T-helper 9 cell (primary cell): Measurements from ENCODE around the gene DYNC1I1.

Experiments used
- DNase-seq: peaks from one replicate; pipeline ENCODE4 v3.0.0-alpha.2; 2020

The DYNC1I1 gene

GRCh38 chr7:95972523-95972922 is 200.2 kb downstream of the DYNC1I1 start:
- DNase-seq, result no peak

- DNase-seq, result no peak
Measured at GRCh38 chr7:95974108-95974507, 201.8 kb downstream of the DYNC1I1 start.

DNA sequence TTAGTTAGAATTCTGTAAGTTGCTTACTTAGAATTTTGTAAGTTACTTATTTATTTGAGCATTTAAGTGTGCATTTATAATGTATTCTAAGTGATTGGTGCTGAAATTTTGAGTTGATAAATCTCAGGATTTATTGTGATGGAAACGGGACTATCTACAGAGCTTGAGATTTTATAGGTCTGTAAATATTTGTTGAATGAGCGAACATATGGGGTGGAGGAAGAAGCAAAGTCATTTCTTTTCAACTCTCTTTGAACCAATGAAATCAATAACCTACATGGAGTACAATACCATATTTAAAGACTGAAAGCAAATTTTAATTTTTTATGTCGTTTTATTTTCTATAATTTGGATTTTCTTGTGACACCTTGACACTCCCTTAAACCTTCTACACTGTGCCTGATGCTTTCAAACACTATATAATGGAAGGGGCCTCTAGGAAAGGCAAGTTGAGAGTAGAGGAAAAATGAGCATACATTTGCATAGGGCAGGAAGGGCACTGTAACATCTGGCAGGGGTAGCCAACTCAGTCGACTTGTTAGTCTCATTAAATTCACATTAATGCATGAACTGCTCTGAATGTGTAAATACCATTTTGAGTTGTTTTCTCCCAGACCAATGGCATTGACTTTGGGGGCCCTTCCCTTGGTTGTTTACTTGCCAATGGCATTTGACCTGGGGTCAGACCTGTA is 204.2 kb downstream of the DYNC1I1 start:
- no peak for DNase-seq

DNA sequence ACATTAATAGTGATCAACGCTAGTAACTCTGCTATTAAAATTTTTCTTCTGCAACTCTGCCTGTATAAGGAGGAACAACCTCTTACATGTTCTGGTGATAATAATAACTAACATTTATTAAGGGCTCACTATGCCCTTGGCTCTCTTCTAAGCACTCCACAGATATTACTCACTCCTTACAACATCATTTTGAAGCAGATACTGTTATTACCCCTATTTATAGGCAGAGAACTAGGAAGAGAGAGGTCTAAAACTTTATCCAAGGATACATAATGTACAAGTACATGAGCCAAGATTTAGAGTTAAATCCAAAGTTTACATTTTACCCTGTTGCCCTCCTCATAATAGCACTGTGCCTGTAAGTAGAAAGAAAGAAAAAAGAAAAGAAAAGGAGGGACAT is 205.6 kb downstream of the DYNC1I1 start:
- no peak for DNase-seq

DNA sequence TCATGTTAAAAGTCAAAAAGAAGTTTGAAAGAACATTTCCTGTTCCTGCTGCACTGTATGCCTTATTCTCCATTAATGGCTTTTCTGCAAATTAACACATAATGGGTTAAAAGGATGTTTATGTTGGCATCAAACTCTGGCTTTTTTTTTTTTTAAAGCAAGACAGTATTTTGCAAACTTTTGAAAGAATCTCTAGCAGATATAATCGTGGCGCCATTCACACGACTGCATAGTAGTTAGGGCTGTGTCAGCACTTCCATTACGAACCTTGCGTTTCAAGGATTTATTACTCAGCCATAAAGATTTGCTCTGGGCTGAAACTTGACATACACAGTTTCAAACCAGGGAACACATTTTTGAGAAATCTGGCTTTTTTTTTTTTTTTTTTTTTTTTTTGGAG is 207.8 kb downstream of the DYNC1I1 start:
- no peak for DNase-seq

DNA sequence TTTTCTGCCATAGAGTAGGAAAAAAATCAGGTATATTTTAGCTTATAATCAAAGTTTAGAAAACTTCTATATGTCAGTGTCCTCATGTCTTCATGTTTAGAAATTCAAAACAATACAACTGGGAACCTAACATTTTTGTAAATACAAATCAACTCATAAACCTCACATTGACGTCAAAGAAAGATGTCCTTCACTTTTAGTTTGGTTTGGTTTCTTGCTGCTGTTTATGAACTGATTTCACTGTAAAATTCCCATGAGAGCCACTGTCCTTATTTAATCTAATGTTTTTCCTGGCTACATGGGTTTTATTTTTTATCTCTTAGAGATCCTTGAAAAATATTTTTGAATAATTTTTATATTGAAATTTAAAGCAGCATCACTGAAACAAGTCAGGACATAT is 208.4 kb downstream of the DYNC1I1 start:
- DNase-seq, result no peak

DNA sequence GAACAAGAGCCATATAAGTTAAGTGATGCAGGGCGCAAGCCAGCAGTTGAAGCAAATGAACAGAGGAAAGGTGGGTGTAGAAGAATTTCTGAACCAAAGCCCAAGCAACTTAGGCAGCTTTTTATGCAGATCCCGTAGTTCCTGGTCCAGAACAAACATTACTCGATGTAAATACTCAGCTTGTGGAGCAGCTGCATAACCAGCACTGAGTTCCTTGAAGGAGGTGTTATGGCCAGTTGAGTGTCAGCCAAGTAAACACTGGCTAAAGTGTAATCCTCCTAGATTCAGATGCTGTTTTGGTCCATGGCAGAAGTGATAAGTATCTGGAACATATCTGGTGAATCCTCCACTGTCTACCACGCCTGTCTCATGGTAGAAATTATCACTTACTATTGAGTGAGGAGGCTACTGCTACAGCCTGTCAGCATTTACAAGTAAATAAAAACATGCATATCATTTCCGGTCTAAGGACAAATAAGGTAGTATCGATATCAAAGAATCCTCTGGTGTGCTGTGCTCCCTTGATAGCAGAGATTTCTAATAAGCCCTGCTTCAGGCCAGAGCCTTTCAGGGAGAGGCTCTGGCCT is 213.9 kb downstream of the DYNC1I1 start:
- no peak for DNase-seq

- no peak for DNase-seq
Measured at GRCh38 chr7:95989301-95989700, 216.9 kb downstream of the DYNC1I1 start.

GRCh38 chr7:95993380-95993779 is 221.0 kb downstream of the DYNC1I1 start:
- DNase-seq, result no peak

DNA sequence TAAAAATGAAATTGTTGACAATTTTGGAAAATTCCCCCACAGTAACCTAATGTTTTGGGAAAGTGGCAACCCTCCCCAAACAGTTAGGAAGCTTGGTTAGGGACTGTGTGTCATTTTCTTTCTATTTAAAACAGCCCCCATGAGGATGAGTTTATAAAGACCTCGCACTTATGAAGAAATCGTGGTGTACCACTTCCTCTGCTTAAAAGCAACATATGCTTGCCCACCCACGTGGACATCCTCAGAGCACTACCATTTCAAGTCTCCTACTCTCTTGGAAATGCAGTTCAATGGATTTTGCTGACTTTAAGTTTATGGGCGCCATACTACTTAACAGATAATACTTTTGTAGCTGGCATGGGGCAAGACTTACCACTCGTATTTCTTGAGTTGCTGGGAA is 223.8 kb downstream of the DYNC1I1 start:
- DNase-seq, result no peak

DNA sequence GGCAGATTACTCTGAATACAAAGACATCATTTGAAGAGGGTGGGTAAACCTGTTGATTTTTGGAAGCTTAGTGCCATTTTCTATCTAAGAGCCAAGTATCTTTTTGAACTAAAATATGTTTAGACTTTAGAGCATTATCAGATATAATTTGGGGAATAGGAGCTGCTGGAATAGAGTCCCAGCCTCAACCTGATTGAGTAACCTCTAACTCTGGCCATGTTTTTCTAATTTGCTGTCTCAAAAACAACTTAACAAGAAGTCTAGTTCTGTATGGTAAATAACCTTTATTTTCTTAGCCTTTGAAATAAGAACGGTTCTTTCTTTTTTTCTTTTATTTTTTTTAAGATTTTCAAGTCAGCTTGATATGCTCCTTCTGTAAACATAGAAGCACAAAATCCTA is 224.5 kb downstream of the DYNC1I1 start:
- no peak for DNase-seq

GRCh38 chr7:95997632-95998031 is 225.3 kb downstream of the DYNC1I1 start:
- no peak for DNase-seq

DNA sequence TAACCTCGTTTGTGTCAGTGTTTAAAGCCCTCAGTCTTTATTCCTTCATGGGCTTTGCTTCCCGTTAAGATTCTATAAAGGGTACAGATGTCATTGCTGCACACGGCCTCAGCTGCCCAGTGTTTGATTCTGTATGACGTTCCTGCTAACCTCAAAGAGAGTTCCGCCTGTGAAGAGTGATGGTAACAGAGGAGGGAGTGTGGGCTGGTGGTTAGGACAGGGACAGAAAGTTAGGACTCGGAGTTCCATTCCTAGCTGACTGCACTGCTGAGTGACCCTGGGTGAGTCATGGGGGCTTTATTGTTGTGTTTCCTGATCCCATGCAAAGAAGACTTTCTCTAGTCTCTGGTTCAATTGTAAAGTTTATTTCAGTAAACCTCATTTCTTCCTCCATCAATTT is 227.1 kb downstream of the DYNC1I1 start:
- no peak for DNase-seq

- DNase-seq, result no peak
Measured at GRCh38 chr7:96004578-96004977, 232.2 kb downstream of the DYNC1I1 start.

GRCh38 chr7:96005271-96005670 is 232.9 kb downstream of the DYNC1I1 start:
- DNase-seq, result no peak

- no peak for DNase-seq
Measured at GRCh38 chr7:96009148-96009547, 236.8 kb downstream of the DYNC1I1 start.

- no peak for DNase-seq
Measured at GRCh38 chr7:96013836-96014235, 241.5 kb downstream of the DYNC1I1 start.

DNA sequence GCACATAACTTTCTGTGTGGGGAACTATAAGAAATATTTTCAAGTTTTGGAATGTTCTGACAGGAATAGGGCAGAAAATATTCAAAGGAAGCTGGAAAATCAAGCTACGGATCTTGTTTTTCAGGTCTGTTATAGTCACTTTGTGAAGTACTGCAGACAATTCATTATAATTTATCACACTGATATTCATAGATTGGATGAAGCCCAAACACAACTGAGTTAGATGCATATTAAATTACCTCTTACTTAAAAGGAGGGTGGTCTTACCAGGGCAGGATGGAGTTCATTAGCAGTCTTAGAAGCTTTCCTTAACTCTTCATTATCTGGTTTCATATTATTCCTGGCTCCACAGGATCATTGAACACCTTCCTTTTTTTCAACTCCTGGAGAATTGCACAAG is 242.3 kb downstream of the DYNC1I1 start:
- DNase-seq, result no peak

DNA sequence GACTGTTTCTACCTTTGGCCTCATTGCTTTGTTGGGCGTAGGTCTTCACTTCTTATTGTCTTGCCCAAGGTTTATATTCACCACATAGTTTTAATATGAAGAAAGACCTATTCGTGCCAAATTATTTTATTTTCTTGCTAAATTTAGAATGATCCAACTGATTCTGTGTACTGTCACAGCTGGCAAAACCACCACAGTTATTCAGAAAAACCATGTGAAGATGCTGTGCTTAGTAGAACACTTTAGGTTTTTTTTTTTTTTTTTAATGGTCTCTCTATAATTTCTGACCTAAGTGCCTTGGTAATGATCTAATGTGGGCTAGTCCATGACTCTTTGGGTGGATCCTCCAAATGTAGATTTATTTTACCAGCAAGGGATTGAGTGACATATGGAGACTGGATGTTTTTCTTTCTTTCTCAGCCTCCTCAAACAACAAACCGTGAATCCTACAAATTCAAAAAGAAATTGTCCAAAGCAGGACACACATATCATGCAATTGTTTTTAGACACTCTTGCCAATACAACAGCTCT is 243.8 kb downstream of the DYNC1I1 start:
- no peak for DNase-seq

DNA sequence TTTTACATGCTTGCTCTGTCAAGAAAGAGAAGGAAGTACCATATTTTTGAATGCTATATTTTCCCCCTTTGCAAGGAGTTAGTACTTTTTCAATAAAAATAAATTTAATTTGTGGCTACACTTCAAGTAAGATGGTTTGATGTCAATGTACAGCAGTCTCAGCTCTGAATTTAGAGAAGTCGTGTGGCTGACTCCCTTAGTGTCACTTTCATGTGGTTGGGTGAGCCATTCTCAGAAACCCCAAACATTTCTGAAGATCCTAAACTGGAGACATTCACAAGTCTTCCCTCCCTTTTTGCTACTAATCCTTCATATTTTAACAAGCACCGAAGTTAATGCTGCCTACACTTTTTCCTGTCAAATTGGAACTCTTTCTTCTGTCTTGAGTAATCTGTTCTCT is 244.4 kb downstream of the DYNC1I1 start:
- DNase-seq, result no peak

- DNase-seq, result no peak
Measured at GRCh38 chr7:96017877-96018276, 245.5 kb downstream of the DYNC1I1 start.

- DNase-seq, result no peak
Measured at GRCh38 chr7:96021568-96021967, 249.2 kb downstream of the DYNC1I1 start.

- no peak for DNase-seq
Measured at GRCh38 chr7:96023387-96023786, 251.0 kb downstream of the DYNC1I1 start.

GRCh38 chr7:96026010-96026409 is 253.7 kb downstream of the DYNC1I1 start:
- no peak for DNase-seq

DNA sequence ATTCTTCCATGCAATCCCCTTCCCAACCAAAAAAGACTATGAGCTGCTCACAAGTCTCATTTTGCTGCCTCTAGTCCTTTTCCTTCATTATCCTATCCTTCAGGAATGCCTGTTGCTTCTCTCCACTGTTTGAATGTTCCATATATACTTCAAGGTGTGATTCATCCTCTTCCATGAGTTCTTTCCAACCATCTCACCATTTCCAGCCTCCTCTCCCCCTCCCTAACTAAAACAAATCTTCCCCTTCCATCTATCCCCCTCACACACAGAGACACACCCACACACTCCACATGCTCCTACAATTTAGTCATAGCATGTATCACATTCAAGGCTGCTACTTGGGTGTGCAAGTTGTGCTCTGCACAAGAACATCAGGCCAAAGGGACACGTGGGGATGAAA is 254.3 kb downstream of the DYNC1I1 start:
- no peak for DNase-seq
